Muscle of leg (tissue), 11 donors: ENCODE results near the gene ZBTB12. TPM values are rescaled to one million over a fixed set of nuclear protein-coding genes. Genes with fewer than 3 reads are reported as not detected.
"Not testable (repeated sequence)": the region's sequence is repeated elsewhere in the genome, so short reads cannot be mapped to it uniquely, and the experiment has no call there.

Source experiments
- DNase-seq: peaks from one replicate; pipeline ENCODE4 v3.0.0; 2013
- H3K27ac ChIP-seq: one replicate; pipeline ENCODE4 v1.5.1; 2013; ENCODE audit warnings: mild to moderate bottlenecking, low read length, control low read depth
- H3K27me3 ChIP-seq: one replicate; pipeline ENCODE4 v1.6.1; 2013; ENCODE audit warnings: low read length; ENCODE audit not compliant: control insufficient read depth, insufficient read depth
- H3K36me3 ChIP-seq: one replicate; pipeline ENCODE4 v1.6.1; 2013; ENCODE audit warnings: low read length; ENCODE audit not compliant: control insufficient read depth, insufficient read depth
- H3K4me1 ChIP-seq: one replicate; pipeline ENCODE4 v1.6.1; 2013; ENCODE audit warnings: low read length; ENCODE audit not compliant: control insufficient read depth, insufficient read depth
- H3K4me3 ChIP-seq: one replicate; pipeline ENCODE4 v1.5.1; 2013; ENCODE audit warnings: low read length, control low read depth
- H3K9me3 ChIP-seq: replicated peaks from 2 replicates; pipeline ENCODE4 v1.6.1; 2013; ENCODE audit warnings: low read depth, low read length; ENCODE audit not compliant: control insufficient read depth
- WGBS: methylation state at CpG from one replicate; pipeline ENCODE4 v1.1.5; 2013; ENCODE audit warnings: missing lambda C conversion rate; ENCODE audit not compliant: insufficient coverage; 5-methylcytosine and 5-hydroxymethylcytosine counted together
- polyA plus RNA-seq, 8 donors: library from polyadenylated mRNA; unstranded; fragments of 120-200 nt; gene quantifications; one replicate each; pipeline versions ENCODE4 v1.2.1 to v1.2.3, GENCODE V29; 2013; ENCODE audit warnings: inconsistent platforms in 1 of 8, low replicate concordance in 1 of 8; ENCODE audit not compliant: insufficient read length in 8 of 8, insufficient read depth in 1 of 8
- total RNA-seq: library from RNA; stranded (reverse); fragments of 120-200 nt; gene quantifications from one replicate; pipeline ENCODE4 v1.2.4, GENCODE V29; 2013

ZBTB12 gene
- total and polyA plus RNA-seq, 9 donors, result 2.7 to 15.3 (median 14.0) TPM

- not testable (repeated sequence) for H3K36me3 ChIP-seq, H3K4me1 ChIP-seq, H3K27me3 ChIP-seq, H3K9me3 ChIP-seq, DNase-seq, H3K27ac ChIP-seq, H3K4me3 ChIP-seq
- WGBS, result 74% methylated on average over 4 of the region's 7 CpGs
These were observed 7.4 kb upstream of the ZBTB12 start for GRCh38 chr6:31909298-31909697.

GRCh38 chr6:31908791-31909190 is 6.9 kb upstream of the ZBTB12 start:
- no peak overlapping the region for H3K4me3 ChIP-seq
- 20% methylated on average over 1 of the region's 4 CpGs for WGBS
- H3K9me3 ChIP-seq, result no peaks in the 10 kb centered on the region
- H3K27ac ChIP-seq, result no peak overlapping the region
- peaks cover 3% of the 10 kb centered on the region for H3K27me3 ChIP-seq
- DNase-seq, result no peak
- no peaks in the 10 kb centered on the region for H3K36me3 ChIP-seq
- no peaks in the 10 kb centered on the region for H3K4me1 ChIP-seq

GRCh38 chr6:31908255-31908654 is 6.4 kb upstream of the ZBTB12 start:
- H3K27me3 ChIP-seq, H3K4me3 ChIP-seq, H3K4me1 ChIP-seq, DNase-seq, H3K27ac ChIP-seq, H3K9me3 ChIP-seq, H3K36me3 ChIP-seq: not testable (repeated sequence)
- WGBS, result no CpG with 5 or more reads among the region's 5 CpGs

GRCh38 chr6:31907158-31907813 is 5.4 kb upstream of the ZBTB12 start:
- H3K4me1 ChIP-seq, result peaks cover 7% of the 10 kb centered on the region
- no peak overlapping the region for H3K27ac ChIP-seq
- 69% methylated on average over 4 of the region's 7 CpGs for WGBS
- H3K36me3 ChIP-seq, result no peaks in the 10 kb centered on the region
- H3K27me3 ChIP-seq, result peaks cover 3% of the 10 kb centered on the region
- no peaks in the 10 kb centered on the region for H3K9me3 ChIP-seq
- no peak overlapping the region for H3K4me3 ChIP-seq
- DNase-seq, result no peak

- H3K36me3 ChIP-seq, H3K4me1 ChIP-seq, DNase-seq, H3K27me3 ChIP-seq, H3K4me3 ChIP-seq, H3K9me3 ChIP-seq, H3K27ac ChIP-seq: not testable (repeated sequence)
- 79% methylated on average over 7 of the region's 8 CpGs for WGBS
These were observed 4.8 kb upstream of the ZBTB12 start for GRCh38 chr6:31906727-31907126.

- peaks cover 9% of the 10 kb centered on the region for H3K4me1 ChIP-seq
- no peak for DNase-seq
- 2% methylated on average over 3 of the region's 4 CpGs for WGBS
- no peaks in the 10 kb centered on the region for H3K36me3 ChIP-seq
- H3K4me3 ChIP-seq, result no peak overlapping the region
- H3K27ac ChIP-seq, result no peak overlapping the region
- H3K9me3 ChIP-seq, result no peaks in the 10 kb centered on the region
- peaks cover 3% of the 10 kb centered on the region for H3K27me3 ChIP-seq
These were observed 4.2 kb upstream of the ZBTB12 start for GRCh38 chr6:31906122-31906521.

- H3K4me3 ChIP-seq, result no peak overlapping the region
- no CpG with 5 or more reads among the region's 1 CpG for WGBS
- no peaks in the 10 kb centered on the region for H3K36me3 ChIP-seq
- peaks cover 14% of the 10 kb centered on the region for H3K4me1 ChIP-seq
- H3K27me3 ChIP-seq, result peaks cover 3% of the 10 kb centered on the region
- no peak for DNase-seq
- H3K27ac ChIP-seq, result no peak overlapping the region
- H3K9me3 ChIP-seq, result no peaks in the 10 kb centered on the region
These were observed 3.2 kb upstream of the ZBTB12 start for GRCh38 chr6:31905041-31905440.

GRCh38 chr6:31903957-31904356 is 2.1 kb upstream of the ZBTB12 start:
- no peak overlapping the region for H3K27ac ChIP-seq
- H3K9me3 ChIP-seq, result no peaks in the 10 kb centered on the region
- H3K27me3 ChIP-seq, result peaks cover 3% of the 10 kb centered on the region
- peaks cover 19% of the 10 kb centered on the region for H3K4me1 ChIP-seq
- H3K36me3 ChIP-seq, result peaks cover 5% of the 10 kb centered on the region
- no peak for DNase-seq
- 91% methylated on average over 1 of the region's 3 CpGs for WGBS
- no peak overlapping the region for H3K4me3 ChIP-seq

GRCh38 chr6:31901415-31901952 is 402 bp downstream of the ZBTB12 start:
- Histone ChIP-seq H3K27me3 (no peaks in the 10 kb centered on the region), H3K9me3 (no peaks in the 10 kb centered on the region), H3K36me3 (peaks cover 6% of the 10 kb centered on the region), H3K4me3 (peak overlapping the region; percentile 74), H3K27ac (peak overlapping the region; percentile 92), H3K4me1 (peaks cover 30% of the 10 kb centered on the region)
- DNase-seq, result peak; percentile 78
- WGBS, result 1% methylated on average over 10 of the region's 45 CpGs

- H3K4me1 ChIP-seq, result peaks cover 32% of the 10 kb centered on the region
- H3K27ac ChIP-seq, result peak overlapping the region; percentile 92
- H3K27me3 ChIP-seq, result no peaks in the 10 kb centered on the region
- H3K9me3 ChIP-seq, result no peaks in the 10 kb centered on the region
- H3K4me3 ChIP-seq, result peak overlapping the region; percentile 74
- DNase-seq, result peak; percentile 29
- H3K36me3 ChIP-seq, result peaks cover 8% of the 10 kb centered on the region
- 20% methylated on average over 25 of the region's 29 CpGs for WGBS
These were observed 920 bp downstream of the ZBTB12 start for GRCh38 chr6:31900917-31901414.
